ENCODE results near the gene NFAT5.

Gene NFAT5

DNA sequence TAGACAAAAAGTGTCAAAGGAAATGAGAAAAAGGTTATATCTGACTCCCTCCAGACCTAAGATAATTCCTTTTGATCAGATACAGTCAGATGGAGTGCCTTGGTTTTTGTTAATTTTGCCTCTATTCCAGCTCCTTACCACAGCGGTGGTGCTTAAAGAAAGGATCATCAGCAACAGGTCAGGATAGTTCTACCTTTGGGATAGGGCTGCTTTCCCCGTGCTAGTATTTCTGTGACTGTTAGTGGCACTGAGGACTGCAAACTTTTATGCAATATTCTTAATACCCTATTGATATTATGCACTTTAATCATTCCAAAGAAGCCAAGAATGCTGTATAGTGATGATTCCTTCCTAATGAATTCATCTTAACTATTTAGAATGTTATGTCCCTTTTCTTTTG is 136.1 kb downstream of the NFAT5 start:
- Histone ChIP-seq H3K4me2 (ENCODE audit: low read length) (no peak overlapping the region), H3K4me1 (ENCODE audit: low read length) (no peaks in the 10 kb centered on the region), H4K20me1 (ENCODE audit: insufficient read depth, low read length) (no peaks in the 10 kb centered on the region), H3K9me3 (ENCODE audit: insufficient read depth, low read length) (no peaks in the 10 kb centered on the region), H3K27ac (ENCODE audit: low read length) (no peak overlapping the region), H2AFZ (ENCODE audit: low read depth, low read length) (no peak overlapping the region), H3K4me3 (ENCODE audit: low read length) (no peak overlapping the region), H3K27me3 (ENCODE audit: low read depth, low read length) (no peaks in the 10 kb centered on the region), H3K9ac (ENCODE audit: low read length) (no peak overlapping the region), H3K79me2 (ENCODE audit: low read length) (no peaks in the 10 kb centered on the region), H3K36me3 (replicated peaks; ENCODE audit: low read depth, low read length) (peaks cover 35% of the 10 kb centered on the region)
- TF ChIP-seq CTCF (IDR thresholded peaks at IDR 0.05; ENCODE audit: low read depth, low read length) (no peak), EZH2phosphoT487 (IDR thresholded peaks at IDR 0.05; ENCODE audit: low read depth) (no peak)

- Histone ChIP-seq H3K4me3 (ENCODE audit: low read length) (no peak overlapping the region), H3K36me3 (replicated peaks; ENCODE audit: low read depth, low read length) (peaks cover 36% of the 10 kb centered on the region), H3K9me3 (ENCODE audit: insufficient read depth, low read length) (no peaks in the 10 kb centered on the region), H3K9ac (ENCODE audit: low read length) (no peak overlapping the region), H3K27me3 (ENCODE audit: low read depth, low read length) (no peaks in the 10 kb centered on the region), H3K4me1 (ENCODE audit: low read length) (no peaks in the 10 kb centered on the region), H2AFZ (ENCODE audit: low read depth, low read length) (no peak overlapping the region), H3K79me2 (ENCODE audit: low read length) (no peaks in the 10 kb centered on the region), H3K27ac (ENCODE audit: low read length) (no peak overlapping the region), H4K20me1 (ENCODE audit: insufficient read depth, low read length) (no peaks in the 10 kb centered on the region), H3K4me2 (ENCODE audit: low read length) (no peak overlapping the region)
- TF ChIP-seq CTCF (IDR thresholded peaks at IDR 0.05; ENCODE audit: low read depth, low read length), result no peak
- TF ChIP-seq EZH2phosphoT487 (IDR thresholded peaks at IDR 0.05; ENCODE audit: low read depth), result no peak
Measured at GRCh38 chr16:69703638-69704037, 137.9 kb downstream of the NFAT5 start.

DNA sequence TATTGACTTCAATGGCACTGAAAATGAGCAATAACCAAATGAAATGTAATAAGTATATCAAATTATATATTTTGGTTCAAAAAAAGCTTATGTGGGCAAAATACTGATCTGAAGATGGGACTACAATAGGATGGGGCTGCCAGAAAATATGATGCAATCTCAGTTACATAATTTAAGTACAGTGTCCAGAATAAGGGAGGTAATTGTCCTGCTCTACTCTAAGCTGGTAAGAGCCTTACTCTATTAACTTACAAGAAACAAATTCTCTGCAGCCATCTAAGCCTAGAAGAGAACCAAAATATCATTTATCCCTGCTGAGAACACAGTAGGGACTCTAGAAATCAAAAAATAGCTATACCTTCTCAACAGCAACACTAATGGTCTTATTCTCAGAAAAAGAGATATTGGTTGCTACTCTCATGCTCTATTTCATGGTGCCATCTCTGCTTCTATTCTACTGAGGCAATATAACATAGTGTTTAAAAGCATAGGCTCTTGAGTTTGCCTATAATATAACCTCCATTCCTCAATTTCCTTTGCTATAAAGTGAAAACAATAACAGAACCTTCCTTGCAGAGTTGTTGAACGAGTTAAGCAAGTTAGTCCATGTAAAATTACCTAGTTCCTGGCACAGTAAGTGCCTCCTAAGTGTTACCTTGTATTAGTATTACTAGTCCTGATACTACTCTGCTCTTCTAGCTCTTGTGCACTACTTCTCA is 140.6 kb downstream of the NFAT5 start:
- Histone ChIP-seq H3K79me2 (ENCODE audit: low read length) (no peaks in the 10 kb centered on the region), H3K27me3 (ENCODE audit: low read depth, low read length) (no peaks in the 10 kb centered on the region), H3K9ac (ENCODE audit: low read length) (no peak overlapping the region), H3K4me2 (ENCODE audit: low read length) (no peak overlapping the region), H3K4me3 (ENCODE audit: low read length) (no peak overlapping the region), H3K4me1 (ENCODE audit: low read length) (no peaks in the 10 kb centered on the region), H4K20me1 (ENCODE audit: insufficient read depth, low read length) (no peaks in the 10 kb centered on the region), H3K27ac (ENCODE audit: low read length) (no peak overlapping the region), H2AFZ (ENCODE audit: low read depth, low read length) (no peak overlapping the region), H3K9me3 (ENCODE audit: insufficient read depth, low read length) (no peaks in the 10 kb centered on the region), H3K36me3 (replicated peaks; ENCODE audit: low read depth, low read length) (peaks cover 36% of the 10 kb centered on the region)
- TF ChIP-seq EZH2phosphoT487 (IDR thresholded peaks at IDR 0.05; ENCODE audit: low read depth), result no peak
- no peak for TF ChIP-seq CTCF (IDR thresholded peaks at IDR 0.05; ENCODE audit: low read depth, low read length)

DNA sequence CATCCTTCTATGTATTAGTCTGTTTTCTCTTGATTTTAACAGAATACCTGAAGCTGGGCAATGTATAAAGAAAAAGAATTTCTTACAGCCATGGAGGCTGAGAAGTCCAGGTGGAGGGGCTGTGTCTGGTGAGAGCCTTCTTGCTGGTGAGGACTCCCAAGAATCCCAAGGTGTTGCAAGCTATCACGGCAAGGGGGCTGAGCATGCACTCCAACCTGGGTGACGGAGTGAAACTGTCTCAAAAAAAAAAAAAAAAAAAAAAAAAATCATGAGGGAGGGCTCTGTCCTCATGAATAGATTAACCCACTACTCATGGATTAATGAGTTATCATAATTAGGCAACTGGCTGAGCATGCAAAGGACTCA is 141.2 kb downstream of the NFAT5 start:
- no peak overlapping the region for H3K4me3 ChIP-seq (ENCODE audit: low read length)
- H3K27me3 ChIP-seq (ENCODE audit: low read depth, low read length), result no peaks in the 10 kb centered on the region
- H3K4me2 ChIP-seq (ENCODE audit: low read length), result no peak overlapping the region
- no peak for TF ChIP-seq CTCF (IDR thresholded peaks at IDR 0.05; ENCODE audit: low read depth, low read length)
- TF ChIP-seq EZH2phosphoT487 (IDR thresholded peaks at IDR 0.05; ENCODE audit: low read depth), result no peak
- H3K36me3 ChIP-seq (replicated peaks; ENCODE audit: low read depth, low read length), result peaks cover 30% of the 10 kb centered on the region
- H4K20me1 ChIP-seq (ENCODE audit: insufficient read depth, low read length), result no peaks in the 10 kb centered on the region
- H3K27ac ChIP-seq (ENCODE audit: low read length), result no peak overlapping the region
- no peak overlapping the region for H3K9ac ChIP-seq (ENCODE audit: low read length)
- H3K79me2 ChIP-seq (ENCODE audit: low read length), result no peaks in the 10 kb centered on the region
- no peaks in the 10 kb centered on the region for H3K9me3 ChIP-seq (ENCODE audit: insufficient read depth, low read length)
- no peaks in the 10 kb centered on the region for H3K4me1 ChIP-seq (ENCODE audit: low read length)
- H2AFZ ChIP-seq (ENCODE audit: low read depth, low read length), result no peak overlapping the region
